ENCODE data around the gene GNPTAB.

- TF ChIP-seq, protein P1, sequence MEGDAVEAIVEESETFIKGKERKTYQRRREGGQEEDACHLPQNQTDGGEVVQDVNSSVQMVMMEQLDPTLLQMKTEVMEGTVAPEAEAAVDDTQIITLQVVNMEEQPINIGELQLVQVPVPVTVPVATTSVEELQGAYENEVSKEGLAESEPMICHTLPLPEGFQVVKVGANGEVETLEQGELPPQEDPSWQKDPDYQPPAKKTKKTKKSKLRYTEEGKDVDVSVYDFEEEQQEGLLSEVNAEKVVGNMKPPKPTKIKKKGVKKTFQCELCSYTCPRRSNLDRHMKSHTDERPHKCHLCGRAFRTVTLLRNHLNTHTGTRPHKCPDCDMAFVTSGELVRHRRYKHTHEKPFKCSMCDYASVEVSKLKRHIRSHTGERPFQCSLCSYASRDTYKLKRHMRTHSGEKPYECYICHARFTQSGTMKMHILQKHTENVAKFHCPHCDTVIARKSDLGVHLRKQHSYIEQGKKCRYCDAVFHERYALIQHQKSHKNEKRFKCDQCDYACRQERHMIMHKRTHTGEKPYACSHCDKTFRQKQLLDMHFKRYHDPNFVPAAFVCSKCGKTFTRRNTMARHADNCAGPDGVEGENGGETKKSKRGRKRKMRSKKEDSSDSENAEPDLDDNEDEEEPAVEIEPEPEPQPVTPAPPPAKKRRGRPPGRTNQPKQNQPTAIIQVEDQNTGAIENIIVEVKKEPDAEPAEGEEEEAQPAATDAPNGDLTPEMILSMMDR (IDR thresholded peaks at IDR 0.05), result no peak
- TF ChIP-seq POLR2A (IDR thresholded peaks at IDR 0.05), result no peak
Observed at GRCh38 chr12:101729842-101730241, 100.9 kb downstream of the GNPTAB start.
